GM12865 (cell line): ENCODE measurements around the gene RHBG.

Source experiments
- DNase-seq: peaks from one replicate; pipeline ENCODE4 v3.0.0; 2010; ENCODE audit warnings: low read depth
- H3K4me3 ChIP-seq: 2 replicates; pipeline ENCODE4 v1.5.1; 2011; ENCODE audit warnings: mild to moderate bottlenecking, low read depth, low read length, control low read depth
- CTCF ChIP-seq: IDR thresholded peaks from 2 replicates; pipeline ENCODE4 v1.5.1; 2011; ENCODE audit warnings: low read length, control low read depth, low read depth, inconsistent platforms; ENCODE audit not compliant: insufficient read depth; ENCODE audit errors: missing control alignments

RHBG gene

GRCh38 chr1:156383023-156383422 lies 14.0 kb downstream of the RHBG start:
- no peak overlapping the region for H3K4me3 ChIP-seq
- TF ChIP-seq CTCF: peak; percentile 94
- DNase-seq: peak; percentile 75

- H3K4me3 ChIP-seq: no peak overlapping the region
- no peak for DNase-seq
- no peak for TF ChIP-seq CTCF
These were observed 15.0 kb downstream of the RHBG start for GRCh38 chr1:156384007-156384406.

- TF ChIP-seq CTCF: no peak
- no peak overlapping the region for H3K4me3 ChIP-seq
- DNase-seq: no peak
These were observed 15.6 kb downstream of the RHBG start for GRCh38 chr1:156384658-156385057.

GRCh38 chr1:156385534-156386031 lies 16.6 kb downstream of the RHBG start:
- peak; percentile 77 for DNase-seq
- no peak overlapping the region for H3K4me3 ChIP-seq
- peak; percentile 75 for TF ChIP-seq CTCF

- TF ChIP-seq CTCF: no peak
- DNase-seq: no peak
- no peak overlapping the region for H3K4me3 ChIP-seq
These were observed 17.3 kb downstream of the RHBG start for GRCh38 chr1:156386134-156386901.

- TF ChIP-seq CTCF: no peak
- DNase-seq: no peak
- H3K4me3 ChIP-seq: no peak overlapping the region
These were observed 18.2 kb downstream of the RHBG start for GRCh38 chr1:156386949-156387869.
